ENCODE results near the gene RNU6-7. TPM values are rescaled to one million over a fixed set of nuclear protein-coding genes. Genes with fewer than 3 reads are reported as not detected.

Gene RNU6-7
- total and polyA plus RNA-seq, 10 of the 15 experiments (the other 5 are each of a cell fraction or from before 2014, with no cell fraction given): not detected

- H3K79me2 ChIP-seq (ENCODE audit: control insufficient read depth, insufficient read depth, low read length): no peaks in the 10 kb centered on the region
- H3K4me2 ChIP-seq (ENCODE audit: control insufficient read depth, insufficient read depth): peak overlapping the region; percentile 91
- ChIA-PET CTCF (interaction anchor here (0.6 to 2.0 kb wide), 5 partner anchors 51 to 129 kb away, joined by 3 to 12 read pairs (median 4); no protein-coding TSS in a partner anchor), RAD21 (ENCODE audit: unreplicated experiment) (interaction anchor here (1.3 kb wide), 1 partner anchor 49 kb away, joined by 5 read pairs; no protein-coding TSS in a partner anchor), SMC1A (ENCODE audit: uncharacterized antibody, unreplicated experiment) (interaction anchor here (1.4 to 2.4 kb wide), 2 partner anchors 126 to 994 kb away, joined by 3 to 9 read pairs; partner anchors contain the start of gene ARHGAP5), POLR2A (interaction anchor here (1.0 kb wide), 1 partner anchor 122 kb away, joined by 3 read pairs; no protein-coding TSS in a partner anchor)
- H3K36me3 ChIP-seq (ENCODE audit: control insufficient read depth in 2 of 2, insufficient read depth in 2 of 2, low read length in 1 of 2): no peaks in the 10 kb centered on the region
- no peak overlapping the region for H3K27ac ChIP-seq (ENCODE audit: control insufficient read depth, insufficient read depth)
- H3K4me1 ChIP-seq (ENCODE audit: control insufficient read depth, insufficient read depth, low read length): peaks cover 35% of the 10 kb centered on the region
- H3K4me3 ChIP-seq: peak overlapping the region; percentile 73
- no peak overlapping the region for H3K9ac ChIP-seq (ENCODE audit: control insufficient read depth, insufficient read depth, low read length)
- no peaks in the 10 kb centered on the region for H3K27me3 ChIP-seq (replicated peaks in 1 of 2; ENCODE audit: control insufficient read depth in 2 of 2, insufficient read depth in 2 of 2, low read length in 1 of 2)
- no peaks in the 10 kb centered on the region for H4K20me1 ChIP-seq (ENCODE audit: control insufficient read depth, insufficient read depth)
- DNase-seq (ENCODE audit: low read depth, low spot score) (no peak), ATAC-seq (no peak), FAIRE-seq (no peak)
- no TSS peak for BruUV-seq (replicated peaks)
- H2AFZ ChIP-seq (ENCODE audit: control insufficient read depth, low read depth, low read length): no peak overlapping the region
- in situ Hi-C loops (cut with MboI): loop anchor here (5.0 kb wide), 1 partner anchor 125 kb away; the partner anchor contains the start of gene ARHGAP5
- under 1% methylated on average over 8 of the region's 8 CpGs for WGBS (ENCODE audit: insufficient coverage, insufficient replicate concordance, low lambda C conversion rate, missing lambda C conversion rate)
- intact Hi-C loops (cut with micrococcal nuclease; ENCODE audit: unreplicated experiment): loop anchor here (2.0 kb wide), 2 partner anchors 100 to 126 kb away; partner anchors contain the start of gene ARHGAP5
- no peak for TF ChIP-seq RFX5 (IDR thresholded peaks at IDR 0.05; ENCODE audit: low read depth, low read length)
- TF ChIP-seq GATAD2B (conservative IDR thresholded peaks at IDR 0.05; ENCODE audit: low read depth): no peak
- TF ChIP-seq TCF3 (IDR thresholded peaks at IDR 0.05; ENCODE audit: borderline replicate concordance, insufficient read depth, low read depth, low read length): no peak
- TF ChIP-seq ETV6 (conservative IDR thresholded peaks at IDR 0.05 in 1 of 2, IDR thresholded peaks at IDR 0.05 in 1 of 2; ENCODE audit: borderline replicate concordance in 1 of 2, low read depth in 1 of 2): no peak
- TF ChIP-seq ESRRA (IDR thresholded peaks at IDR 0.05; ENCODE audit: low read length): no peak
- TF ChIP-seq TCF7 (IDR thresholded peaks at IDR 0.05; ENCODE audit: borderline replicate concordance): no peak
- TF ChIP-seq NBN (IDR thresholded peaks at IDR 0.05): no peak
- no peaks in the 10 kb centered on the region for H3K9me3 ChIP-seq (replicated peaks; ENCODE audit: control insufficient read depth, insufficient read depth, low read length)
Measured at GRCh38 chr14:32202491-32202997, 699 bp downstream of the RNU6-7 start.

Data from GM12878 (cell line).